Choroid plexus epithelial cell (primary cell): Measurements from ENCODE around the gene CLCN6.

Experiments used
- DNase-seq: peaks from one replicate; pipeline ENCODE4 v3.0.0-alpha.2; 2010; ENCODE audit warnings: low read depth
- H3K4me3 ChIP-seq: 2 replicates; pipeline ENCODE4 v1.5.1; 2011; ENCODE audit warnings: low read depth, mild to moderate bottlenecking, control low read depth, low read length, moderate library complexity
- CTCF ChIP-seq: conservative IDR thresholded peaks from 2 replicates; pipeline ENCODE4 v1.5.1; 2011; ENCODE audit warnings: low read depth, mild to moderate bottlenecking, control low read depth, inconsistent platforms, low read length, moderate library complexity

CLCN6 gene

GRCh38 chr1:11807133-11807532 is 1.1 kb downstream of the CLCN6 start:
- DNase-seq: no peak
- no peak for TF ChIP-seq CTCF
- H3K4me3 ChIP-seq: peak overlapping the region; percentile 97

GRCh38 chr1:11813021-11813420 is 7.0 kb downstream of the CLCN6 start:
- DNase-seq: no peak
- no peak for TF ChIP-seq CTCF
- no peak overlapping the region for H3K4me3 ChIP-seq

GRCh38 chr1:11817192-11817591 is 11.2 kb downstream of the CLCN6 start:
- no peak for TF ChIP-seq CTCF
- no peak overlapping the region for H3K4me3 ChIP-seq
- DNase-seq: no peak

- TF ChIP-seq CTCF: no peak
- no peak overlapping the region for H3K4me3 ChIP-seq
- peak; percentile 82 for DNase-seq
Measured at GRCh38 chr1:11822091-11822490, 16.1 kb downstream of the CLCN6 start.

GRCh38 chr1:11823366-11824137 is 17.6 kb downstream of the CLCN6 start:
- DNase-seq: no peak
- H3K4me3 ChIP-seq: no peak overlapping the region
- TF ChIP-seq CTCF: no peak

GRCh38 chr1:11825131-11825530 is 19.1 kb downstream of the CLCN6 start:
- H3K4me3 ChIP-seq: no peak overlapping the region
- no peak for DNase-seq
- no peak for TF ChIP-seq CTCF

- TF ChIP-seq CTCF: no peak
- no peak overlapping the region for H3K4me3 ChIP-seq
- DNase-seq: no peak
Measured at GRCh38 chr1:11826946-11827345, 21.0 kb downstream of the CLCN6 start.
